ENCODE data around the gene C1QTNF8. TPM values are rescaled to one million over a fixed set of nuclear protein-coding genes. Genes with fewer than 3 reads are reported as not detected.

C1QTNF8 gene
- total and polyA plus RNA-seq, 2 of the 13 experiments (the other 11 are each of a cell fraction or from before 2014, with no cell fraction given) = 0.09 TPM; not detected in 1

DNA sequence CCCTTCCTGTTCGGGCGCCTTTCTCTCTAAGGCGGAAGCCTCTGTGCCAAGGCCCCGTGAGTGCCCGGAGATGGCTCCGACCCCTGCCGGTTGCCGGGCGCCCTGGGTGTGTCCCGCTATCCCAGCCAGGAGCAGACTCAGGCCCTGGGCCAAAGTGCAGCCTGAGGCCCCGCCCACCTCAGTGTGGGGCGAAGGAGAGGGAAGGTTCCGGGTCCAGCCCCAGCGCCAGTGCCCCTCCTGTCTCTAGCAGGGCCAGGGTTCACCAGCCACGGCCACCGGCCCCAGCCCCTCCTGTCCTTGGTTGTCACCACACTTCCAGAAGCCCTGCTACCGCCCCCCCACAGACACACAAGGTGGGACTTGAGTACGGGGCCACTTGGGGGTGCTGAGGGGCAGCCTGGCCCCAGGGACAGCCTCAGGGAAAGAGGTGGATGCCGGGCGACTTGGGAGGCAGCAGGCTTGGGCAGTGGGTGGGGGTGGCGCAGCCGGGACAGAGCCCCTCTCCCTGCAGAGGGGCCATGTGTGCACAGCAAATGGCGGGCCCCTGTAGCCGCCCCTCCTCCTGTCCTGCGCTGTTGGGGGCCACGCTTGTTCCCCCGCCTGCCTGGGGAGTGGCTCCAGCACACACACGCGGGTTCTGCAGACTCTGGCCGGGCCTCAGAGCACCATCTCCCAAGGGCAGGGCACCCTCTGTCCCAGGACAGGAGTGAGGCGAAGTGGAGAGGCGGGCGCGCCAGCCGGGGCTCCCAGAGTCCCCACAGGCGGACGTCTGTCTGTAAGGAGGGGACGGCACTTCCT lies 6.0 kb downstream of the C1QTNF8 start (continued):
- TF ChIP-seq, protein P1, sequence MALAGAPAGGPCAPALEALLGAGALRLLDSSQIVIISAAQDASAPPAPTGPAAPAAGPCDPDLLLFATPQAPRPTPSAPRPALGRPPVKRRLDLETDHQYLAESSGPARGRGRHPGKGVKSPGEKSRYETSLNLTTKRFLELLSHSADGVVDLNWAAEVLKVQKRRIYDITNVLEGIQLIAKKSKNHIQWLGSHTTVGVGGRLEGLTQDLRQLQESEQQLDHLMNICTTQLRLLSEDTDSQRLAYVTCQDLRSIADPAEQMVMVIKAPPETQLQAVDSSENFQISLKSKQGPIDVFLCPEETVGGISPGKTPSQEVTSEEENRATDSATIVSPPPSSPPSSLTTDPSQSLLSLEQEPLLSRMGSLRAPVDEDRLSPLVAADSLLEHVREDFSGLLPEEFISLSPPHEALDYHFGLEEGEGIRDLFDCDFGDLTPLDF (CRISPR knock-in tag; IDR thresholded peaks at IDR 0.05) = peak; percentile 55; the same call in 1 of the 2 replicates
- TF ChIP-seq HES4 (CRISPR knock-in tag; IDR thresholded peaks at IDR 0.05; ENCODE audit: borderline replicate concordance) = 0 out of 2 replicates have a peak, but pooled peaks have one; percentile 10
- no peak for TF ChIP-seq ZNF235 (CRISPR knock-in tag; IDR thresholded peaks at IDR 0.05; ENCODE audit: borderline replicate concordance)
- TF ChIP-seq RORA (CRISPR knock-in tag; IDR thresholded peaks at IDR 0.05) = no peak
- TF ChIP-seq ZNF234 (CRISPR knock-in tag; conservative IDR thresholded peaks at IDR 0.05) = no peak
- TF ChIP-seq ZNF607 (CRISPR knock-in tag; IDR thresholded peaks at IDR 0.05; ENCODE audit: borderline replicate concordance) = peak; percentile 86
- TF ChIP-seq, protein P2, sequence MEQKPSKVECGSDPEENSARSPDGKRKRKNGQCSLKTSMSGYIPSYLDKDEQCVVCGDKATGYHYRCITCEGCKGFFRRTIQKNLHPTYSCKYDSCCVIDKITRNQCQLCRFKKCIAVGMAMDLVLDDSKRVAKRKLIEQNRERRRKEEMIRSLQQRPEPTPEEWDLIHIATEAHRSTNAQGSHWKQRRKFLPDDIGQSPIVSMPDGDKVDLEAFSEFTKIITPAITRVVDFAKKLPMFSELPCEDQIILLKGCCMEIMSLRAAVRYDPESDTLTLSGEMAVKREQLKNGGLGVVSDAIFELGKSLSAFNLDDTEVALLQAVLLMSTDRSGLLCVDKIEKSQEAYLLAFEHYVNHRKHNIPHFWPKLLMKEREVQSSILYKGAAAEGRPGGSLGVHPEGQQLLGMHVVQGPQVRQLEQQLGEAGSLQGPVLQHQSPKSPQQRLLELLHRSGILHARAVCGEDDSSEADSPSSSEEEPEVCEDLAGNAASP (CRISPR knock-in tag; IDR thresholded peaks at IDR 0.05; ENCODE audit: borderline replicate concordance) = no peak; the same call in 1 of the 2 replicates
- TF ChIP-seq, protein P3, sequence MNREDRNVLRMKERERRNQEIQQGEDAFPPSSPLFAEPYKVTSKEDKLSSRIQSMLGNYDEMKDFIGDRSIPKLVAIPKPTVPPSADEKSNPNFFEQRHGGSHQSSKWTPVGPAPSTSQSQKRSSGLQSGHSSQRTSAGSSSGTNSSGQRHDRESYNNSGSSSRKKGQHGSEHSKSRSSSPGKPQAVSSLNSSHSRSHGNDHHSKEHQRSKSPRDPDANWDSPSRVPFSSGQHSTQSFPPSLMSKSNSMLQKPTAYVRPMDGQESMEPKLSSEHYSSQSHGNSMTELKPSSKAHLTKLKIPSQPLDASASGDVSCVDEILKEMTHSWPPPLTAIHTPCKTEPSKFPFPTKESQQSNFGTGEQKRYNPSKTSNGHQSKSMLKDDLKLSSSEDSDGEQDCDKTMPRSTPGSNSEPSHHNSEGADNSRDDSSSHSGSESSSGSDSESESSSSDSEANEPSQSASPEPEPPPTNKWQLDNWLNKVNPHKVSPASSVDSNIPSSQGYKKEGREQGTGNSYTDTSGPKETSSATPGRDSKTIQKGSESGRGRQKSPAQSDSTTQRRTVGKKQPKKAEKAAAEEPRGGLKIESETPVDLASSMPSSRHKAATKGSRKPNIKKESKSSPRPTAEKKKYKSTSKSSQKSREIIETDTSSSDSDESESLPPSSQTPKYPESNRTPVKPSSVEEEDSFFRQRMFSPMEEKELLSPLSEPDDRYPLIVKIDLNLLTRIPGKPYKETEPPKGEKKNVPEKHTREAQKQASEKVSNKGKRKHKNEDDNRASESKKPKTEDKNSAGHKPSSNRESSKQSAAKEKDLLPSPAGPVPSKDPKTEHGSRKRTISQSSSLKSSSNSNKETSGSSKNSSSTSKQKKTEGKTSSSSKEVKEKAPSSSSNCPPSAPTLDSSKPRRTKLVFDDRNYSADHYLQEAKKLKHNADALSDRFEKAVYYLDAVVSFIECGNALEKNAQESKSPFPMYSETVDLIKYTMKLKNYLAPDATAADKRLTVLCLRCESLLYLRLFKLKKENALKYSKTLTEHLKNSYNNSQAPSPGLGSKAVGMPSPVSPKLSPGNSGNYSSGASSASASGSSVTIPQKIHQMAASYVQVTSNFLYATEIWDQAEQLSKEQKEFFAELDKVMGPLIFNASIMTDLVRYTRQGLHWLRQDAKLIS (CRISPR knock-in tag; IDR thresholded peaks at IDR 0.05) = no peak; the same call in 1 of the 2 replicates
- peak; percentile 67 for TF ChIP-seq ZNF883 (CRISPR knock-in tag; IDR thresholded peaks at IDR 0.05; ENCODE audit: not compliant biosample characterization)
- TF ChIP-seq ZNF468 (CRISPR knock-in tag; IDR thresholded peaks at IDR 0.05) = no peak
- TF ChIP-seq TMF1 (CRISPR knock-in tag; IDR thresholded peaks at IDR 0.05; ENCODE audit: low read depth) = no peak
- TF ChIP-seq, protein P4, sequence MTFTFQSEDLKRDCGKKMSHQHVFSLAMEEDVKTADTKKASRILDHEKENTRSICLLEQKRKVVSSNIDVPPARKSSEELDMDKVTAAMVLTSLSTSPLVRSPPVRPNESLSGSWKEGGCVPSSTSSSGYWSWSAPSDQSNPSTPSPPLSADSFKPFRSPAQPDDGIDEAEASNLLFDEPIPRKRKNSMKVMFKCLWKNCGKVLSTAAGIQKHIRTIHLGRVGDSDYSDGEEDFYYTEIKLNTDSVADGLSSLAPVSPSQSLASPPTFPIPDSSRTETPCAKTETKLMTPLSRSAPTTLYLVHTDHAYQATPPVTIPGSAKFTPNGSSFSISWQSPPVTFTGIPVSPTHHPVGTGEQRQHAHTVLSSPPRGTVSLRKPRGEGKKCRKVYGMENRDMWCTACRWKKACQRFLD (CRISPR knock-in tag; IDR thresholded peaks at IDR 0.05; ENCODE audit: borderline replicate concordance) = no peak; the same call in none of the 2 replicates
